ENCODE results near the gene PRPF8. TPM values are rescaled to one million over a fixed set of nuclear protein-coding genes. Genes with fewer than 3 reads are reported as not detected.

The PRPF8 gene
- total and polyA plus RNA-seq, 4 experiments from 2014 or later, result 87.9 to 464 (median 327) TPM

DNA sequence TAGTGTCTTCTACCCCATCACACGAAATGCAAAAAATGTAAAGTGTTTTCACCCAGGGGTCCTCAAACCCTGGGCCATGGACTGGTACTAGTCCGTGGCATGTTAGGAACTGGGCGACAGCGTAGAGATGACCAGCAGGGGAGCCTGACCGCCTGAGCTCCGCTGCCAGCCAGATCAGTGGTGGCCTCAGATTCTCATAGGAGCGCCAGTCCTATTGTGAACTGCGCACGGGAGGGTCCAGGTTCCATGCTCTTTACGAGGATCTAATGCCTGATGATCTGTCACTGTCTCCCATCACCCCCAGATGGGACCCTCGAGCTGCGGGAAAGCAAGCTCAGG is 43.6 kb downstream of the PRPF8 start:
- H3K4me1 ChIP-seq (ENCODE audit: insufficient read depth, low read length), result peaks cover 11% of the 10 kb centered on the region
- POLR2A ChIA-PET (ENCODE audit: partially characterized antibody), result interaction anchor here (1.2 to 2.3 kb wide), 2 partner anchors 11 to 696 kb away, joined by 4 to 10 read pairs; partner anchors contain the start of genes SGSM2 and SLC43A2
- H3K4me1 Mint-ChIP-seq, result peaks cover 6 to 18% (median 8%) of the 10 kb centered on the region in 4 donors
- no peak overlapping the region for H3K27ac ChIP-seq (ENCODE audit: low read depth, low read length)
- no peaks in the 10 kb centered on the region for H3K27me3 Mint-ChIP-seq
- no peak overlapping the region for H3K4me3 ChIP-seq (ENCODE audit: low read length in 2 of 2)
- DNase-seq, result no peak
- CTCF ChIA-PET (ENCODE audit: partially characterized antibody), result interaction anchor here (1.5 kb wide), 1 partner anchor 11 kb away, joined by 6 read pairs; no protein-coding TSS in a partner anchor
- intact Hi-C loops (cut with micrococcal nuclease), result loop anchor here (10.0 kb wide), 2 partner anchors 404 to 624 kb away; partner anchors contain the start of gene OVCA2
- peak overlapping the region in 3 of 7 donors; percentile 38 to 80 (median 70) for H3K27ac Mint-ChIP-seq
- H3K4me3 Mint-ChIP-seq, result no peak overlapping the region
- H3K36me3 ChIP-seq (ENCODE audit: insufficient read depth, low read length), result no peaks in the 10 kb centered on the region
- H3K9me3 ChIP-seq (ENCODE audit: control insufficient read depth in 1 of 2, low read length in 2 of 2), result no peaks in the 10 kb centered on the region
- H3K9me3 Mint-ChIP-seq, result no peaks in the 10 kb centered on the region
- H3K36me3 Mint-ChIP-seq, result peaks cover 0 to 1% of the 10 kb centered on the region in 2 donors
- H3K27me3 ChIP-seq (ENCODE audit: insufficient read depth, low read length), result no peaks in the 10 kb centered on the region

DNA sequence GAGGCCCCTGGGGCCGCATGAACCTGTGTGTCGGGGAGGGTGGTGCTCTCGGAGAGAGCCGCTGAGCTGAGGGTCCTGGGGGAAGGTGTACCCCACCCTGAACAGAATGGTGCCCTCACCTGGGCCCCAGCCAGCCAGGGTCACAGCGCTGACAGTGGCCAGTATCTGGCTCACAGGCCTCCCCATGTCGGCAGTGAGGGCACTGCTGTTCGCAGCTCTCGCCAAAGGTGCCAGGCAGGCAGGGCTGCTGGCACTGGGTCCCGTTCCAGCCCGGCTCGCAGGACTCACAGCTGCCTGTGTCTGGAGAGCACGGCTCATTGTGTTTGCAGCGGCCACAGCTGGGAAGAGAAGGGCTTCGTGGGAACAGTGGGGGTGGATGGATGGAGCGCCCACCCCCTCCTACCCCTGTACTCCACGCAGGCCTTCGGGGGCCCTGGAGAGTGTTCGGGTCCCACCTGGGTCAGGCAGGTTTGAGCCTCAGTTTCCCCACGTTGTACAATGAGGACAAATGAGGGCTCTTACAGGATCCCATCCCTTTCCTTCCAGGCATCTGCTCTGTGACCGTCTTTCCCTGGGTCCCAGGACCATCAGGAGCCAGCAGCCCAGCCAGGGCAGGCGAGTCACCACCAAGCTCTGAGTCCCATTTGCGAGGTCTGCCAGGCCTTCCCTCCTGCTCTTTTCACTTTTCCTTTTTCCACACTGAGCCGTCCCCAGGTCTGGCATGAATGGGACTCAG is 44.2 kb downstream of the PRPF8 start:
- no peak overlapping the region for H3K4me3 Mint-ChIP-seq
- peaks cover 11% of the 10 kb centered on the region for H3K4me1 ChIP-seq (ENCODE audit: insufficient read depth, low read length)
- H3K36me3 Mint-ChIP-seq, result peaks cover 0 to 1% of the 10 kb centered on the region in 2 donors
- no peak overlapping the region for H3K27ac Mint-ChIP-seq
- H3K36me3 ChIP-seq (ENCODE audit: insufficient read depth, low read length), result no peaks in the 10 kb centered on the region
- intact Hi-C loops (cut with micrococcal nuclease), result loop anchor here (10.0 kb wide), 2 partner anchors 404 to 624 kb away; partner anchors contain the start of gene OVCA2
- H3K27ac ChIP-seq (ENCODE audit: low read depth, low read length), result no peak overlapping the region
- H3K4me1 Mint-ChIP-seq, result peaks cover 6 to 14% (median 8%) of the 10 kb centered on the region in 4 donors
- ChIA-PET CTCF (ENCODE audit: partially characterized antibody) (interaction anchor here (1.1 to 1.5 kb wide), 2 partner anchors 8 to 10 kb away, joined by 3 to 6 read pairs; no protein-coding TSS in a partner anchor), POLR2A (ENCODE audit: partially characterized antibody) (interaction anchor here (0.7 to 2.3 kb wide), 3 partner anchors 9 to 697 kb away, joined by 3 to 10 read pairs (median 4); partner anchors contain the start of genes RILP, SGSM2 and SLC43A2)
- DNase-seq, result no peak
- no peaks in the 10 kb centered on the region for H3K27me3 Mint-ChIP-seq
- no peaks in the 10 kb centered on the region for H3K9me3 ChIP-seq (ENCODE audit: control insufficient read depth in 1 of 2, low read length in 2 of 2)
- no peaks in the 10 kb centered on the region for H3K9me3 Mint-ChIP-seq
- H3K4me3 ChIP-seq (ENCODE audit: low read length in 2 of 2), result no peak overlapping the region
- H3K27me3 ChIP-seq (ENCODE audit: insufficient read depth, low read length), result no peaks in the 10 kb centered on the region

DNA sequence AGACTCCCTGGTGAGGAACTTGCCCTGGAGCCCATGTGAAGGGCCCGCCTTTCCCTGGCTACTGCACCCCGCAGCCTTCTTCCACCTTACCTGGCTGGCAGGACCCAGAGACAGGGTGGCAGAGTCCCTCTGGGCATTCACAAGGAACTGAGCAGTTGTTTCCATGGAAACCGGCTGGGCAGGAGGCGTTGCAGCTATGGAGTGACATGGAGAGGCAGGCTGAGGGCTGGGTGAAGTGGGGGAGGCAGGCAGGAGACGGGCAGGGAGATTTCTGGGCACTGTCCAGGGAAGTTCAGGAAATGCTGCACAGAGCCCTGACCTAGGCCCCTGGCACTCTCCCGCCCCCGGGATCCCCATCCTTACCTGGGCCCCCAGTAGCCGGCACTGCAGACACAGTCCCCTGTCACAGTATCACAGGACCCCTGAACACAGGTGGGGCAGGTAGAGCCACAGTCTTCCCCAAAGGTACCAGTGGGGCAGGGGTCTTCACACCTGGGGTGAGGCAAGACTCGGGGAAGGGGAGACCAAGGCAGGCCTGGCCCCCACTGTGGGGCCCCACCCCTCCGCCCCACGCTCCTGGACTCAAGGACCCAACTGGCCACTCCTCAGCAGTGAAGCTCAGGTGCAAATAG is 45.0 kb downstream of the PRPF8 start:
- POLR2A ChIA-PET (ENCODE audit: partially characterized antibody), result interaction anchor here (0.7 to 2.3 kb wide), 3 partner anchors 10 kb away, joined by 3 to 10 read pairs (median 6); partner anchors contain the start of genes RILP and SLC43A2
- DNase-seq, result peak in 1 of 5 donors; percentile 41
- no peak overlapping the region for H3K4me3 ChIP-seq (ENCODE audit: low read length in 2 of 2)
- H3K27me3 ChIP-seq (ENCODE audit: insufficient read depth, low read length), result no peaks in the 10 kb centered on the region
- no peaks in the 10 kb centered on the region for H3K36me3 ChIP-seq (ENCODE audit: insufficient read depth, low read length)
- no peak overlapping the region for H3K27ac ChIP-seq (ENCODE audit: low read depth, low read length)
- intact Hi-C loops (cut with micrococcal nuclease), result loop anchor here (10.0 kb wide), 2 partner anchors 405 to 625 kb away; partner anchors contain the start of gene OVCA2
- CTCF ChIA-PET (ENCODE audit: partially characterized antibody), result interaction anchor here (0.8 to 1.1 kb wide), 2 partner anchors 9 to 12 kb away, joined by 3 read pairs; no protein-coding TSS in a partner anchor
- H3K9me3 ChIP-seq (ENCODE audit: control insufficient read depth in 1 of 2, low read length in 2 of 2), result no peaks in the 10 kb centered on the region
- peaks cover 9% of the 10 kb centered on the region for H3K4me1 ChIP-seq (ENCODE audit: insufficient read depth, low read length)
- no peaks in the 10 kb centered on the region for H3K27me3 Mint-ChIP-seq
- H3K4me1 Mint-ChIP-seq, result peaks cover 6 to 12% (median 8%) of the 10 kb centered on the region in 4 donors
- peak overlapping the region in 2 of 7 donors; percentile 41 to 64 for H3K27ac Mint-ChIP-seq
- H3K36me3 Mint-ChIP-seq, result peaks cover 0 to 1% of the 10 kb centered on the region in 2 donors
- no peaks in the 10 kb centered on the region for H3K9me3 Mint-ChIP-seq
- no peak overlapping the region for H3K4me3 Mint-ChIP-seq

DNA sequence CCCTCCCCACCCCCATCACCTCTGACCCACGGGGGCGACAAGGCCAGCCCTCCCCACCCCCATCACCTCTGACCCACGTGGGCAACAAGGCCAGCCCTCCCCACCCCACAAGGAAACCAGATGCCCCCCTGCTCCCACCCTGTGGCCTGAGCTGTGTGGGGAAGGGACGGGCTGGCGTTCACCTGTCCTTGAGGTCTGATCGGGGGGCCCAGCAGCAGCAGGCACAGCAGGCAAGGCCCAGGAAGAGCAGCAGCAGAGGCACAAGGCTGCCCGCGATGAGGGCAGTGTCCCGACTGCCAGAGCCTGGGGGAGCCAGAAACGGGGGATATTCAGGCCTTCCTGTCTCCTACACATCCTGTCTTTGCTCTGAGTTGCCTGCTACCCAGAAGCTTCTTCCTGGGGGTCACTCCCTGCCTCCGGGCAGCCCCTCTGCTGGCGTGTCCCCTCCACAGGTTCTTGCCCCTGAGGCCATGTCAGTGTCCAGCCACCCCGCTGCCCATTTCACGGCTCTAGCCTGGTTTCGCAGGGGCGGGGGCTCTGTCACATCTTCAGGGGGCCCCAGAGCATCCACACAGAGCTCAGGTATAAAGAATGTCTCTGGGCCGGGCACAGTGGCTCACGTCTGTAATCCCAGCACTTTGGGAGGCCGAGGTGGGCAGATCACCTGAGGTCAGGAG is 45.9 kb downstream of the PRPF8 start:
- Mint-ChIP-seq H3K4me1 (peaks cover 0 to 4% (median 2%) of the 10 kb centered on the region in 4 donors), H3K9me3 (no peaks in the 10 kb centered on the region)
- CTCF ChIA-PET (ENCODE audit: partially characterized antibody), result interaction anchor here (0.8 to 1.8 kb wide), 2 partner anchors 10 to 13 kb away, joined by 3 to 4 read pairs; partner anchors contain the start of gene SLC43A2

DNA sequence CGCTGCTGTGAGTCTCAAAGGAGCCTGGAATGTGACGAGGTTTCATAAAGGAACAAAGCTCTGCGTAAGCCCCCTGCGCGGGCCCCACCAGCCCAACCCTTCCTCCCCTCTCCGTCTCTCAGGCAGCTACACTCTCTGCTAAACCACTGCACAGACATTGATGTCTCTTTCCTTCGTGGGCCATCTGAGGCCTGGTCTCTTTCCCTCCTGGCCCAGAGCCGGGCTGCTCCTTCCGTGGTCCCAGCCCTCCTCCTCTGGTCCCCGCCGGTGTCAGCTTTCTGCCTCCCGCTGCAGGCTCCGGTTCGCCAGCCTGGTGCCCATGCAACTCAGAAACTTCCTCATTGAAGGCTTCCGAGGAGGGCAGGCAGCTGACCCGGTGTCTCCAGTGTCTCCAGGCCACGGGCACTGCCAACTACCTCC is 46.5 kb downstream of the PRPF8 start:
- Histone ChIP-seq H3K27ac (ENCODE audit: low read depth, low read length) (no peak overlapping the region), H3K4me3 (ENCODE audit: low read length in 2 of 2) (no peak overlapping the region), H3K9me3 (ENCODE audit: control insufficient read depth in 1 of 2, low read length in 2 of 2) (no peaks in the 10 kb centered on the region), H3K4me1 (ENCODE audit: insufficient read depth, low read length) (no peaks in the 10 kb centered on the region), H3K36me3 (ENCODE audit: insufficient read depth, low read length) (no peaks in the 10 kb centered on the region), H3K27me3 (ENCODE audit: insufficient read depth, low read length) (no peaks in the 10 kb centered on the region)
- DNase-seq, result no peak
- CTCF ChIA-PET (ENCODE audit: partially characterized antibody), result interaction anchor here (1.8 kb wide), 1 partner anchor 9 kb away, joined by 4 read pairs; the partner anchor contains the start of gene SLC43A2
- Mint-ChIP-seq H3K4me3 (no peak overlapping the region), H3K9me3 (no peaks in the 10 kb centered on the region), H3K4me1 (peaks cover 0 to 4% (median 2%) of the 10 kb centered on the region in 4 donors), H3K27ac (peak overlapping the region in 1 of 7 donors; percentile 36), H3K27me3 (no peaks in the 10 kb centered on the region), H3K36me3 (no peaks in the 10 kb centered on the region)
- intact Hi-C loops (cut with micrococcal nuclease), result no loop called here
- POLR2A ChIA-PET (ENCODE audit: partially characterized antibody), result interaction anchor here (0.7 to 1.8 kb wide), 3 partner anchors 8 to 1950 kb away, joined by 3 to 6 read pairs (median 4); partner anchors contain the start of gene SLC43A2

More for the DNA sequence above, 45.9 kb downstream of the PRPF8 start:
- Histone ChIP-seq H3K27ac (ENCODE audit: low read depth, low read length) (no peak overlapping the region), H3K27me3 (ENCODE audit: insufficient read depth, low read length) (no peaks in the 10 kb centered on the region), H3K4me1 (ENCODE audit: insufficient read depth, low read length) (peaks cover under 1% of the 10 kb centered on the region), H3K36me3 (ENCODE audit: insufficient read depth, low read length) (no peaks in the 10 kb centered on the region), H3K4me3 (ENCODE audit: low read length in 2 of 2) (no peak overlapping the region), H3K9me3 (ENCODE audit: control insufficient read depth in 1 of 2, low read length in 2 of 2) (no peaks in the 10 kb centered on the region)
- H3K4me3 Mint-ChIP-seq, result no peak overlapping the region
- no peaks in the 10 kb centered on the region for H3K27me3 Mint-ChIP-seq
- H3K36me3 Mint-ChIP-seq, result no peaks in the 10 kb centered on the region
- peak overlapping the region in 1 of 7 donors; percentile 7 for H3K27ac Mint-ChIP-seq
- POLR2A ChIA-PET (ENCODE audit: partially characterized antibody), result interaction anchor here (0.7 to 1.8 kb wide), 3 partner anchors 9 to 1950 kb away, joined by 3 to 6 read pairs (median 4); partner anchors contain the start of gene SLC43A2
- no peak for DNase-seq
- intact Hi-C loops (cut with micrococcal nuclease), result no loop called here

DNA sequence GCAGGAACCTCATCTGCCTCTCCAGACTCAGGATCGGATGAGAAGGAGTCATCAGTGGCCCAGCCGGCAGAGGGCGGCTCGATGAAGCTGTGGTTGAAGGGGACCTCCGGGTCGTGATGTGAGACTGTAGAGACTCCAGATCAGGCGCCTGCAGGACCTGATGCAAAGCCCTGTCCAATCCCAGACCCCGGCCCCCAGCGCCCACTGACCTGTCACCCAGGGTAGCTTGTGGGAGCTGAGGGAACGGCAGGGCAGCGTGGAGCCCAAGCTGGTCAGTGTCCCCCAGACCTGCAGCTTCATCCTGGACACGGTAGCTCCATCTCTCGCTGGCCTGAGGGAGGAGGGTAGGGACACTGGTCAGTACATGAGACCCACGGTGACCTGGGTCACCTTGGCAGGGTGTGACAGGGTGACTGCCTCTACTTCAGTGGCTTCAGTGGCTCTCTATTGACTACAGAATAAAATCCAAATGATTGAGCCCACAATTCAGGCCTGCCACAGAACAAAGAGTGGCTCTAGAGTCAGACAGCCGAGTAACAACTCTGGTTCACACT is 47.9 kb downstream of the PRPF8 start:
- Histone ChIP-seq H3K27me3 (ENCODE audit: insufficient read depth, low read length) (no peaks in the 10 kb centered on the region), H3K27ac (ENCODE audit: low read depth, low read length) (no peak overlapping the region), H3K4me1 (ENCODE audit: insufficient read depth, low read length) (no peaks in the 10 kb centered on the region), H3K36me3 (ENCODE audit: insufficient read depth, low read length) (no peaks in the 10 kb centered on the region), H3K9me3 (ENCODE audit: control insufficient read depth in 1 of 2, low read length in 2 of 2) (no peaks in the 10 kb centered on the region), H3K4me3 (ENCODE audit: low read length in 2 of 2) (no peak overlapping the region)
- Mint-ChIP-seq H3K27me3 (no peaks in the 10 kb centered on the region), H3K27ac (peak overlapping the region in 1 of 7 donors; percentile 37), H3K9me3 (no peaks in the 10 kb centered on the region), H3K4me3 (no peak overlapping the region), H3K4me1 (peaks cover 0 to 4% (median 2%) of the 10 kb centered on the region in 4 donors), H3K36me3 (no peaks in the 10 kb centered on the region)
- intact Hi-C loops (cut with micrococcal nuclease), result no loop called here
- ChIA-PET POLR2A (ENCODE audit: partially characterized antibody) (interaction anchor here (0.6 kb wide), 1 partner anchor 12 kb away, joined by 3 read pairs; the partner anchor contains the start of gene RILP), CTCF (ENCODE audit: partially characterized antibody) (interaction anchor here (1.3 to 1.8 kb wide), 2 partner anchors 8 to 12 kb away, joined by 4 read pairs; partner anchors contain the start of gene SLC43A2)
- no peak for DNase-seq
